Stimulated activated CD4-positive, alpha-beta T cell treated with anti-CD3 and anti-CD28 coated beads, Interleukin-1b, Interleukin-23, amount 100 ng/mL, for 1 hour (primary cell): ENCODE data around the gene PARD6G.
A peak's percentile ranks its signal among the peaks of the same experiment; 100 is the strongest.
"Not testable (repeated sequence)": the region's sequence is repeated elsewhere in the genome, so short reads cannot be mapped to it uniquely, and the experiment has no call there.

Experiments
- DNase-seq, 2 donors: peaks; one replicate each; pipeline ENCODE4 v3.0.0-alpha.2; 2020; ENCODE audit warnings: low read depth in 2 of 2

PARD6G gene

GRCh38 chr18:80171054-80171872, 76.1 kb downstream of the PARD6G start:
- no peak for DNase-seq

DNA sequence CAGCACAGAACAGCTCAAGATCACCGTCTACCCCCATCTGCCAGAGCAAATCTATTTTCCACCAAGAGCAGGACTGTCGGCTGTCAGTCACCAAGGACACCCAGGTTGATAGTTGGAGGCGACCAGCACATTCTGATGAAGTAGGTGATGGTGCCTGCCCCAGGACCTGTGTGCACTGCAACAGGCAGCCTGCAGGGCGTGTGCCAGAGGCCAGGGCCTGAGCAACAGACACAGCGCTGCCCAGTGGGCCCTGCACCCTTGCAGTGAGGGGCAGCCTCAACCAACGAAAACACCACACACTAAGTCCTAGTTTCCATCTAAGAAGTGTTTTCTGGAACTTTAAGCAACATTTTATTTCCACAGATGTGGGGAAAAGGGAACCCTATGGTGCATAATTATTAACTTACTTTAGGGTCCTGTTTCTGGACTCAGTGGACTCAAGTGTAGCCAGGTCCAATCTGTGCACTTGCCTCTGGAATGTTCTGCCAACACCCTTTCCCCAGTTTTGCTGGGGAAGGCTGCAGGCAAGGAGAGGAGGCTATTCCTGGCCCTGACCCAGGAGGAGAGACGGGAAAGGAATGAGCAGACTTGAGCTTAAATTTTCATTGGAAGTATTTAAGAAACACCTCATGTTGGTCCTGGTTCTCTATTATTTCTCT, 76.8 kb downstream of the PARD6G start:
- DNase-seq: no peak

- no peak for DNase-seq
These were observed 77.7 kb downstream of the PARD6G start for GRCh38 chr18:80169607-80170006.

- no peak for DNase-seq
These were observed 78.3 kb downstream of the PARD6G start for GRCh38 chr18:80168982-80169381.

GRCh38 chr18:80168346-80168745, 79.0 kb downstream of the PARD6G start:
- no peak for DNase-seq

GRCh38 chr18:80167931-80168330, 79.4 kb downstream of the PARD6G start:
- no peak for DNase-seq

- no peak for DNase-seq
These were observed 80.0 kb downstream of the PARD6G start for GRCh38 chr18:80167331-80167730.

- no peak for DNase-seq
These were observed 80.6 kb downstream of the PARD6G start for GRCh38 chr18:80166725-80167124.

GRCh38 chr18:80166240-80166639, 81.1 kb downstream of the PARD6G start:
- no peak for DNase-seq

GRCh38 chr18:80164727-80165355, 82.5 kb downstream of the PARD6G start:
- not testable (repeated sequence) for DNase-seq

- no peak for DNase-seq
These were observed 84.1 kb downstream of the PARD6G start for GRCh38 chr18:80163183-80163582.

GRCh38 chr18:80161781-80162417, 85.4 kb downstream of the PARD6G start:
- no peak for DNase-seq

DNA sequence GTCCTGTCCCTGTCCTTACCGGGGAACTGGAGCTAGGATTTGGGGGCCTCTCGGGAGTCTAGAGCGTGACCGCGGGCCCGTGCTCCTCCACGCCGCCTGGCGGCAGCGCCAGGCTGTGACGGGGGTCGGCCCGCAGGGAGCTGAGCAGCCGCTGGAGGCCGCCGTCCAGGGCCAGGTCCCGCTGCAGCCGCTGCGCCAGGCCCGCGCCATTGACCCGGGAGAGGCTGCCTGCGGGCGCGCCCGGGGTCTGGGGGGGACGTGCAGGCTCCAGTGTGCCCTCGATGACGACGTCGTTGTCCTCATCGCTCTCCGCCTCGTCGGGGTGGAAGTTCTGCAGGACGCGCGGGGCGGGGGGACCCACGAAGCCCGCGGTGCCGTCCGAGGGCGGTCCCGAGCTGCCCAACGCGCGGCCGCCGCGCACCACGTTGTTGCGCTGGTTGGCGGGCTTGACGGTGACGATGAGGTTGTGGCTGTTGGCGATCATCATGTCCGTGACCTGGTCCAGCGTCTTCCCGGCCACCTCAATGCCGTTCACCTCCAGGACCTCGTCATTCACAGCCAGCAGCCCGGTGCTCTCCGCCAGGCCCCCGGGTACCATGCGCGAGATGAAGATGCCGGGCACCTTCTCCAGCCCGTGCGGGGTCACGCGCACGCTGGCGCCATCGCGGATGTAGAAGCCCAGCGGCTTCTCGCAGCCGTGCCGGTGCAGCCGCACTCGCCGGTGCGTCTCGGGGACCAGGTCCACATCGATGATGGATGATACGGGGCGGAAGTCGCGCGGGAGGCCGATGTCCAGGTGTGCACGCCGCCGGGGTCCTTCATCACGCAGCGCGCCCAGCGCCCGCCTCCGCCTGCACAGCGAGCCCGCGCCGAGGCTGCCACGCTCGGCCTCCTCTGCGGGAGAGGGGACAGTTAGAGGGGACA, 87.3 kb downstream of the PARD6G start:
- DNase-seq: no peak

DNA sequence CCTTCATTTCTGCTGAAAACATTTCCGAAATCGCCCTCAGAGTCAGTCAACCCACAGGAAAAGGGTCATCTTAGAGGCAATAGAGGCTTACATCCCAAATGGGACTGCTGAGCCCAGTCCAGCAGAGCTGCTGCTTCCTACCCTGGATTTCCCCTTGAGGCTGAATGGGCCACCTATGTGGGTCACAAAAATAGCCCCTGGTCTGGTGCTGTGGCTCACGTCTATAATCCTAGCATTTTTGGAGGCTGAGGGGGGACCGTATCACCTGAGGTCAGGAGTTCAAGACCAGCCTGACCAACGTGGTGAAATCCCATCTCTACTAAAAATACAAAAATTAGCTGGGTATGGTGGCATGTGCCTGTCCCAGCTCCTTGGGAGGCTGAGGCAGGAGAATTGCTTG, 88.9 kb downstream of the PARD6G start:
- no peak for DNase-seq

GRCh38 chr18:80157708-80158343, 89.5 kb downstream of the PARD6G start:
- peak; percentile 45 to 66 for DNase-seq

GRCh38 chr18:80154293-80154692, 93.0 kb downstream of the PARD6G start:
- no peak for DNase-seq

- DNase-seq: no peak
These were observed 97.6 kb downstream of the PARD6G start for GRCh38 chr18:80149667-80150066.

DNA sequence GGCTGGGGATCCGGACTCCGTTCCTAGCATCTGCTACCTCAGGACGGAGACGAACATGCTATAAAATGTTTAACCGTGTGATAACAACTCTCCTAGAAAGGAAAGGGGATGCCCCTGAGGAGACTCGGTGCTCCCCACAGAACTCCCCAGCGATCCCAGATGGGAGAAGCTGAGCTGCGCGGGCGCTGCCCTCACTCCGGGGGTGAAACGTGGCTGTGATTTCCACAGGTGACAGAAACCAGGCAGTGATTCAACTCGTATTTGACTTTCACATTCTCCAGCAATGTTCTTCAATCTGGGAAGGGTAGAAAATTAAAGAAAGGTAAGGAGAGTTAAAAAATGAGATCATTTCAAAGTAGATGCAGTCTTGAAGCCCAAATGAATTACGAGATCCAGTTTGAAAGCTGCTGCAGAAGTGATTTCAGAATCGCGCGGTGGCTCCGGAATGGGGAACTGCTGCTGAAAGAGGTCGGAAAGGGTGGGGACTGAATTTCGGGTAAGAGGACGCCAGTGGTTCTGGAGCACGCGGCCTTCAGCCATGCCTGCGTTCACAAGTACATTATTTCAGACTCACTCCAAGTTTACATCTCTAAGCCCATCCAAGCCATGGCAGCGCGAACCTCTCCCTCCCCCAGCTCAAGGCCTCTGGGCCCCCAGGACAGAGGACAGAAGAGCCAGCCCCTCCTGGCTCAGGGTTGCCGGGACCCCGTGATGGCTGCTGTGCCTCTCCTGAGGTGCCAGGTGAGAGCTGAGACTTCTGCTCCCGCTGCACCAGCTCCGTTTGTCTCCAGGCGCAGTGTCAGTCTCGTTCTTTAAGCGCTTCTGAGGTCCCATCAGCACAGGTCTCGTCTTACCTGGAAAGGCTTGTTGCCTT, 98.8 kb downstream of the PARD6G start:
- DNase-seq: no peak

DNA sequence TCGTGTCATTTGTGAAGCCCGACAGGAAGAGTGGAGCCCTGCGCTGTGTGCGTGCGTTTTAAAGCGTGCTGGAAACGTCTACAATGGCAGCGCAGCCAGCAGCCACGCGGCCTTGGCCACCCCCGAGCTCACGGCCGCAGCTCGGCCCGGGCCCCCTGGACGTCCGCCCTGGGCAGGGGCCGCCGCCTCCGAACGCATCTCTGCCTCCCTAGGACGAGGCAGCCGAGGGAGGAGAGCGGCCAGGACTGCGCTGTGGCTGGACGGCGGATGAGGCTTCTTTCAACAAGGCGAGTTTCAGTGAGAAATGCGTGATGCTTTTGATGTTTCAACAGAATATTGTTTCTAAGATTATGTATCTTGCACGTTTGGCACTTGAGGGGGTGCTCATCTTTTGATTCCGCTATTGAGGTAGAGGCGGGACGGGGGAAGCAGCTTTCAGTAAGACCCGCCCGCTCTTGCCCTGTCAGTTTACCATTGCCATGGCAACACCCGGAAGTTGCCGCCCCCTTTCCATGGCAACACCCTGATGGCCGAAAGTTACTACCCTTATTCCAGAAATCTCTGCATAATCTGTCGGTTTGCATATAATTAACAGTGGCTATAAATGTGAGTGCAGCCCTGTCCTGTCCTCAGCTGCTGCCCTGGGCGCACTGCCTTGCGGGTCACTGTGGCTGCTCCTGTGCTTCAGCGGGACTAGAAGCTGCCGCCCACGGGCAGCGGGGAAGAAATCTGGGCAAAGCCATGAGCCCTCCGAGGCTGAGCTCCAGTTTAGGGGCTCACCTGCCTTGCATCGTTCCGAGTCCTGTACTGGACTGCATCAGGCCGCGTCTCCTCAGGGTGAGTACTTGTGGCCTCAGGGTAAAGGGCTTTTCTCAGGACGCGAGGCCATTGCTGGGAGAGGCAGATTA, 99.6 kb downstream of the PARD6G start:
- peak; percentile 42 to 50 for DNase-seq
